ENCODE results near the gene AGAP2.
"Not testable (repeated sequence)": the region's sequence is repeated elsewhere in the genome, so short reads cannot be mapped to it uniquely, and the experiment has no call there.

AGAP2 gene

DNA sequence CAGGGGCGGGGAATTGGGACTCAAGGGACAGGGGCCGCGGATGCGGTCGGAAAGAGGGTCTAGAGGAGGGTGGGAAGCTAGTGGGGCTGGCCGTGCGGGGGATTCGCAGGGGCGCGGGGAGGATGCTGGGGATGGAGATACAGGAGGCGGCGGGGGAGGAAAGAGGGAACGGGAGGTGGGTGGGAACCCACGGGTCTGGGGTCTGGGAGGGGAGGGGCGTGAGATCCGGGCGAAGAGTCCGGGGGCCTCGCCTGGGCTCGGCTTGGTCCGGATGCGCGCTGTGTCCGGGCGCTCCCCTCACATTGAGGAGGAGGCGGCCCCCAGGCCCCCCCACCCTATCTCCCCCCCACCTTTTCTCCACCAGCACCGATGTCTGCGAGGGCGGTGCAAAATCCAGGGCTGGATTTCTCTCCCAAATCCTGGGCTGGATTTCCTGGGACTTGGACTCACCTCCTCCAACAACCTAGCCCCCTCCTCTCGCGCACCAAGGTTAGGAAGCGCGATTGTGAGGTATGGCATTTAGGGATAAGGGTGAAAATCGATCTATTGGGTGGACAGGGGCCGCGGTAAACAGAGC is at the start of gene AGAP2:
AGAP2 (minus strand) TSS at position 82 of the 577 bp plus-strand sequence. CDS start 496 bp downstream, outside the sequence.
- FAIRE-seq: no peak

DNA sequence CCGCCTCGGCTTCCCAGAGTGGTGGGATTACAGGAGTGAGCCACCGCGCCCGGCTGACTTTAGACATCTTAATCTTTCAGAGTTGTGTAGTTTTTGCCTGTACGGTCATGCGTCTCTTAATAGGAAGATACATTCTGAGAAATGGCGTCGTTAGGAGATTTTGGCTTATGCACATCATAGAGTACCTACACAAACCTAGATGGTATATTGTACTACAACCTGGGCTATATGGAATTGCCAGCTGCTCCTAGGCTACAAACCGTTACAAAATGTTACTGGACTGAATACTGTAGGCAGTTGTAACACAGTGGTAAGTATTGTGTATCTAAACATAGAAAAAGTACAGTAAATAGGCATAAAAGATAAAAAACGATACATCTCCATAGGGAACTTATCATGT is 45.3 kb upstream of the AGAP2 start:
- no peak for FAIRE-seq

DNA sequence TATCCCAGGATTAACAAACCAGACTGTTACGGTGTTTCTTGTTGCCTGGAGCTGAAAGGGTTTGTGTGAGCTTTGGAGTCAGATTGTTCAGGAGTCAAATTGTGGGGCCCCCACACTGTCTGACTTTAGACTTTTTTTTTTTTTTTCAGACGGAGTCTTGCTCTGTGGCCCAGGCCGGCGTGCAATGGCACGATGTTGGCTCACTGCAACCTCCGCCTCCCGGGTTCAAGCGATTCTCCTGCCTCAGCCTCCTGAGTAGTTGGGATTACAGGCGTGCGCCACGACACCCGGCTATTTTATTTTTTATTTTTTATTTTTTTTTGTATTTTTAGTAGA is 44.9 kb upstream of the AGAP2 start:
- no peak for FAIRE-seq

DNA sequence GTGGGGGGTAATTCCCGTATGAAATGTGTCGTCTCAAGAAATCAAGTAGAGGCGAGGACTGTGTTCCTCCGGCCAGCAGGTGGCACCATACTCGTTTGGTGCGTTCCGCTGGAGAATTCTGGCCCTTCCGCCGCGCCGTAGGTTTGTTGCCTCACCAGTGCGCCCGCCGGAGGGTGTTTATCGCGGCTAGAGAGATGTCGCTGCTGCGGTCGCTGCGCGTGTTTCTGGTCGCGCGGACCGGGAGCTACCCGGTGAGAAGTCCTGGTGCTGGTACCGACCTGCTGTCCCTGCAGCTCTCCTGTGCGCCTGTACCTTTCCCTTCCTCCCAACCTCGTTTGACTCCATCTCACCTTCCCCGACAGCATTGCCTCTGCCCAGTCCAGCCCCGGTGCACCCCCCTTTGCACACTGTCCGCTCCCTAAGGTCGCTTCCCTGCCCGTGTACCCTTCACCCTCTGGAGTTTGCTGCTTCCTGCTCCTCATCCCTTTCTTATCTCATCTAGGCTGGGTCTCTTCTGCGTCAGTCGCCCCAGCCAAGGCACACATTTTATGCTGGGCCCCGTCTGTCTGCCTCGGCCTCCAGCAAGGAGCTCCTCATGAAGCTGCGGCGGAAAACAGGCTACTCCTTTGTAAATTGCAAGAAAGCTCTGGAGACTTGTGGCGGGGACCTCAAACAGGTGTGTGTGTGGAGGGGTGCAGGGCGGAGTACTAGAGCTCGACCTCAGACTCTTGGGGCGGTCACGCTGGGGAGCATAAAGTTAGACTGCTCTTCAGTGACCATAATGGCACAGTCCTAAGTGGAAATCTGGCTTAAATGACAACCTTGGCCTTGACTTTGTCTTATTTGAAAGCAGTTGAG is 44.3 kb upstream of the AGAP2 start, which contains the start of gene TSFM:
TSFM (plus strand) TSS at position 180 of the 858 bp plus-strand sequence; CDS start at position 195, 15 bp downstream.
- no peak for FAIRE-seq

DNA sequence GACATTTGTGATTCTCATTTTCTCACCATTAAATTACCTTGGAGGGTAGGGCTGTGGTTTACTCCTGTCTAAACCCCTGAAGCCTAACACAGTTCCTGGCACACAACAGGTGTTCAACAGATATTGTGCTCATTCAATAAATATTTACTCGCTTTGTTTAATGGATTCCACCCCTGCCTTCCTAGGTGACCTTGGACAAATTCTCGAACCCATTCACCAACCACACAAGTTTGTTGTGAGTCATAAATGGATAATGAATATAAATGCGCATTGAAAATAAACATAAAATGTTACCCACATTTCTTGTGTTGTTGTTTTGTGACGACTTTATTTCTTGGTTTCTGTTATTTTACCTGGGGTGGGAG is 43.7 kb upstream of the AGAP2 start:
- FAIRE-seq: no peak

DNA sequence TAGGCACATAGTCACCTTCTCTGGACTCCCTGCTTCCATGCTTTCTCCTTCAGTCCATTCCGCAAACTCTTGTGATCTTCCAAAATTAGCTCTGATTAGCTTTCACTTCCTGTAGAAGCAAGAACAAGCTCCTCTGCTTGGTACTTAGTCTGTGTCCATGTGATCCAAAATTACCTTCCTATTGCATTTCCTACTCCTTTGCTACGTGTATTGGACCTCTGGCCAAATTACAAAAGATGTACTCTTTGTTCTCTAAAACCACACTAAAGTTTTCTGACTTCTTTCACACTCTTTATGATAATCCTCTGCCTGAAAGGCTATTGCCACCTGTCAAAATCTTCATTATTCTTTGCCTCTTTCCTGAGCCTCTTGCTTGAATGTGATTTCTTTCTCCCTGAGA is 43.3 kb upstream of the AGAP2 start:
- FAIRE-seq: no peak

DNA sequence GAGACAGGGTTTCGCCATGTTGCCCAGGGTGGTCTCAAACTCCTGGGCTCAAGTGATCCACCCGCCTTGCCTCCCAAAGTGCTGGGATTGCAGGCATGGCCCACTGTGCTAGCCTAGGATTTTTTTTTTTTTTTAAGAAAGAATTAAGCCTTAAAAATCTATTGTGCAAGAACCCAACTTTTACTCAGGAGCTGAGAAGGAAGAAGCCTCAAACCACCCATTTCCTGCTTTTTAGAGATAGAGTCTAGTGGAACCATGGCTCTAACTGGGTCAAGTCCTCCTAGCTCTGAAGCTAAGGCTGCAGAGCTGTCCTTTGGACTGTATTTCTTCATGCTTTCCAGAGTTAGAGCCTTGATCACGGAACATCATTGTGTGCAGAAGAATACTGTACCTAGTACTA is 42.7 kb upstream of the AGAP2 start:
- no peak for FAIRE-seq

DNA sequence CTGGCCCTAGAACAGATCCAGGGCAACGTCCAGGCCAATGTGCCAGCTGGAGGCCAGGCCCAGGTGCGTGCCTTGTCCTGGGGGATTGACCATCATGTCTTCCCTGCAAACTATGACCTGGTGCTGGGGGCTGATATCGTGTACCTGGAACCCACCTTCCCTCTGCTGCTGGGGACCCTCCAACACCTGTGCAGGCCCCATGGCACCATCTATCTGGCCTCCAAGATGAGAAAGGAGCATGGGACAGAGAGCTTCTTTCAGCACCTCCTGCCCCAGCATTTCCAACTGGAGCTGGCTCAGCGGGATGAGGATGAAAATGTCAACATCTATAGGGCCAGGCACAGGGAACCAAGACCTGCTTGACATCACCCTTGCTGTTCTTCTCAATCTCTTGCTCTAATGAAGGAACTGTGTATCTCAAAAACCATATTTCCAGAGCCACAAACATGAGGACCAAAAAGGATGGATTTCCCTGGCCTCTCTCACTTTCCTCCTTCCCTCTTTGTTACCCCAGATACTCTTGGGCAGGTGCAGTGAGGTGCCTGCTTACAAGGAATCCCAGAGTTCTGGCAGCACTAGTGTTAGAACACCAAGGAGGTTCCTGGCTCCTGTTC is 41.8 kb upstream of the AGAP2 start:
- FAIRE-seq: no peak

DNA sequence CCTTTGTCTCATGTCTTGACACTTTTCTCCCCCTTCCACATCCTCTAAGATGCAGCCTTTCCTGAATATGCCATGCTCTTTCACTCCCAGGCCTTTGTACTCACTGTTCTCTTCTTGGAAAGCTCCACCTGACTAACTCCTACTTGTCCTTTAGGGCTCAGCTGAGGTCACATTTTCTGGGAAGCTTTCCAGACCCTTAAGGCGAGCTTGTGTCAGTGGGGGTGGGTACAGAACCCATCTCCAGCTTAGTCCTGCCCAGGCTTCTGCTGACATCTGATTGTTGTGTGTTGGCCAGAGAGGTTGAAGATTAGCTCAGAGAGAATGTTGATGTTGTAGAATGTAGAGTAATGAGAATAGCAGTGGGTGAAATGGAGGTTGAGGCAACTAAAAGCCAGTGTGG is 41.2 kb upstream of the AGAP2 start:
- no peak for FAIRE-seq

DNA sequence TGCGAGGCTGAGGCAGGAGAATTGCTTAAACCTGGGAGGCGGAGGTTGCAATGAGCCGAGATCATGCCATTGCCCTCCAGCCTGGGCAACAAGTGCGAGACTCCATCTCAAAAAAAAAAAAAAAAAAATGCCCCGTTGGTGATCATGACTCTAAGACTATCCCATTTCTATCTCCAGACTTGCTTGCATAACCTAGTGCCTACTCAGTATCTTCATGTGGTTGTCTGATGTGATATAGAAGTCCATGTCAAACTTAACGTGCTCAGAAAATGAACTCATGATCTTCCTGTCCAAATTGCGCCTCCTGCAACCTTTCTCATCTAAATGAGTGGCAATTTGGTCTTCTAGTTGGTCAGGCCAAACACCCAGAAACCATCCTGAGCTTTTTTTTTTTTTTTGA is 39.4 kb upstream of the AGAP2 start:
- no peak for FAIRE-seq

DNA sequence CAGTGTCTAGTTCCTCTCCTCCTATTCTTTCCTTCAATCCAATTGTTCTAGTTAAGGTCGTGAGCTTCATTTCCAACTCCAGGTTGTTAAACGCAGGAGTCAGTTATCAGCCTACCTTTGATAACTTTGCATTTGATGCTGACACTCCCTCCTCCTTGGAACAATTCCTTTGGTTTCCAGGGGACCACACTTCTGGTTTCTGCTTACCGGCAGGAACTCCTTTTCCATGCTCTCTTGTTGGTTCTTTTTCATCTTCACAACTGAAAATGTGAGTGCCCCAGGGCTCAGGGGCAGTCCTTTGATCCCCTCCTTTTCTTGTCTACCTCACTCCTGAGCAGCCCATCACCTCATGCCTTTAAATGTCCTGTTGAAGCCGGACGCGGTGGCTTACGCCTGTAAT is 38.8 kb upstream of the AGAP2 start:
- FAIRE-seq: no peak

DNA sequence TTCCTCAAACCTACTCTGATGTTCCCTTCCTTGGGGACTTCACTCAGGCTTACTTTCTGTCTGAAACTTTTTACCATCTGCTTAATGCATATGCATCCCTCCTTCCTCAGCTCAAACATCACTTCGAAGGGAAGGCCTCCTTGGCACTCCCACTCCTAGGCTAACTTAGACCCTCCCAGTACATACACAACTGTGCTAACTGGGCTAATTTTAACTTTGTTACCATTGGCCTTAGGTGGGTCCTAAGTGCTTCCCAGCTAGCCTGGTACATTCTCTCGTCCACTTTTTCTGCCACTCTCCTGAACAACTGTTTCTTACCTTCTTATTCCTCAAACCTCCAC is 37.7 kb upstream of the AGAP2 start:
- no peak for FAIRE-seq

DNA sequence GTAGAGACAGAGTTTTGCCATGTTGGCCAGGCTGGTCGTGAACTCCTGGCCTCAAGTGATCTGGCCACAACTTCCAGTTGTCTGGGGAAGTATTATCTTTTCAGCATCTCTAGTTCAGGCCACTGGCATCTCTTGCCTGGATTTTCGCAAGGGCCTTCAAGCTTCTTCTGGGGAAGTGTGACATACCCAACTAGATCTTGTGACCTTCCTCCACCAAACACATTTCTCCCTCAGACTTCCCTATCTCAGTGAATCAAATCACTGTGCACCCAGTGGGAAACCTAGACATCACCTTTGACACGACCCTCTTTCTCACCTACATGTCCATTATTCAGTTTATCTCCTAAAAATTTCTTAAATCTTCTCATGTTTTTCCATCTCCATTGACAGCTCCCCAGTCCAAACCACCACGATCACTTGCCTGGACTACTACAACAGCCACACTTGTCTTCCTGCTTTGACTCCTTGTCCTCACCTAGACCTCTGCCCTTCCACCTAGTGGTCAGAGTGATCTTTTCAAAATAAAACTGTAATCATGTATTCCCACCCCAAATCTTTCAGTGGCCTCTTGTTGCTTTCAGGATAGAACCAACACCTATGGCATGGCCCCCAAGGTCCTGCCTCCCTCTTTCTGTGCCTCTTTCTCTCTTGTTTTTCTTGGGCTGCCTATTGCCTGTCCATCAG is 37.2 kb upstream of the AGAP2 start:
- FAIRE-seq: no peak

DNA sequence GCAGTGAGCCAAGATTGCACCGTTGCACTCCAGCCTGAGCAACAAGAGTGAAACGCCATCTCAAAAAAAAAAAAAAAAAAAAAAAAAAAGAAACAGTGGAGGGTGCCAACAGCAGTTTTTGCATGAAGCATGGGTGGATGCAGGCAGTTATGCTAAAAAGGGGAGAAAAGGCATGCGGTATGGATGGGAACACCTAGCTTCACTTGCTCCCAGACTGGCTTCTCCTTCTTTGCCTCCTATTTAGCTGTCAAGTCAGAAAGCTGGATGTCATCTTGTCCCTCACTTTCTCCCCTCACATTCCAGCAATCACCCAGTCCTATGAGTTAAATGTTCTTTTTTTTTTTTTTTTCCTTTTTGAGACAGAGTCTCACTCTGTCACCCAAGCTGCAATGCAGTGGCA is 36.5 kb upstream of the AGAP2 start:
- FAIRE-seq: no peak

DNA sequence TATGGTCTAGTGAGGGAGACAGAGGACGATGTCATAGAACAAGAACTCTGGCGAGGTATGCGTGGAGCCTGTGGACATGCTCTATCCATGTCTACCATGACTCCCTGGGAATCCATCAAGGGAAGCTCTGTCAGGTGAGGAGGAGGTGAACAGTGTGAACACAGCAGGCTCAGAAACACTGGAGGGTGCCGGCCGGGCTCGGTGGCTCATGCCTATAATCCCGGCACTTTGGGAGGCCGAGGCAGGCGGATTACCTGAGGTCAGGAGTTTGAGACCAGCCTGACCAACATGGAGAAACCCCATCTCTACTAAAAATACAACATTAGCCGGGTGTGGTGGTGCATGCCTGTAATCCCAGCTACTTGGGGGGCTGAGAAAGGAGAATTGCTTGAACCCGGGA is 36.1 kb upstream of the AGAP2 start:
- not testable (repeated sequence) for FAIRE-seq

DNA sequence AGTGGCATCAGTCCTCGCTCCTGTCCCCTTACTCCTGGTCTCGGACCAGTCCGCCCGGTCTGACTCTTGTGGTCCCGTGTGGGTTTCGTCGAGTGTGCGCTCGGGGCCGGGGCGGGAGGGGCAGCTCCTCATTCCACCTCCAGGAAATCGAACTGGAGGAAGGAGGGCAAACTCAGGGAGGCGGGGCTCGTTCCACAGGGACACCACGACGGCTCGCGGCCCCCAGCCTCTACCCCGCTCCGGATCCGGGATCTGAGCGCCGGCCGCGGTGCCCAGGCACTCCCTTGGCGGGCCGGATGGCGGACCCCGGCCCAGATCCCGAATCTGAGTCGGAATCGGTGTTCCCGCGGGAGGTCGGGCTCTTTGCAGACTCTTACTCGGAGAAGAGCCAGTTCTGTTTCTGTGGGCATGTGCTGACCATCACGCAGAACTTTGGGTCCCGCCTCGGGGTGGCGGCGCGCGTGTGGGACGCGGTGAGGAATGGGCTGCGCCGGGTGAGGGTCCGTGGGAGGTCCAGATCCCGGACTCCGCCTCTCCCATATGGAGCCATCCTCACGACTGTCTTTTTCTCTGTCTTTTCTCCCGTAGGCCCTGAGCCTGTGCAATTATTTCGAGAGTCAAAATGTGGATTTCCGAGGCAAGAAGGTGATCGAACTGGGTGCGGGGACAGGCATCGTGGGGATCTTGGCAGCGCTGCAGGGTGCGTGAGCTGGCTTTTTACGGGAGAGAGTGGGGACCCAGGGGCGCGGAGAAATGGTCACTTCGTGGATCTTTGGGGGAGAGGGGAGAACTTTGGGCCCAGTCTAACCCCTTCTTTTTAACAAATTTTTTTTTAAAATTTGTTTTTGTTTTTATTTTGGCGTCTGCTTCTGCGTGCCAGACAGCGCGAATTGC is 34.1 kb upstream of the AGAP2 start, which contains the start of gene EEF1AKMT3:
EEF1AKMT3 (plus strand) TSS at position 186 of the 894 bp plus-strand sequence; CDS start at position 297, 111 bp downstream.
- no peak for FAIRE-seq

DNA sequence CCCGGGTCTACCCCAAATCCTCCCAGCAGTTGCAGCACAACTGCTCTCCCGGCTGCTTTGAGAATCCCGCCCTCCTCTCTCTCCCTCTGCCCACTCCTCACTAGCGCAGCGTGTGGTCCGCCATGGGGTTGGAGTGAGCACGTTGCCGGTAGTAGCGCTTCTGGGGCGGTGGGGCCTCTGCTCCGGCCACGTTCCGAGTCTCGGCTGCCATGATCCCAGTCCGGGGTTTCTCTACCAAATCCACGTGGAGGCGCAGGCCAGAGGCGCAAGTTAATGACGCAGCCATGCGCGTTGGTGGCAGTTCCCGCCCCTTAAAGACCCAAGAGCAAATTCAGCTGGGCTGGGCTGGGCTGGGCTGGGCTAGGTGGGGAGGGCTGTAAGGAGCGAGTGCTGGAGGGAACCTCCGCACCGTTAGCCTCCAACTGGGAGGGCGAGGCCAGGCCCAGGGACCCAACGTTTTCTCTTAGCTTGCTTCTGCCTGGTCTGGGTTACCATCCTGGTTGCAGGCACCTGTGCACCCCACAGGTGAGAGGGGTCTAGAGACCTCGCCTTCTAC is 33.4 kb upstream of the AGAP2 start, which contains the start of gene METTL1:
METTL1 (minus strand) TSS at position 233 of the 556 bp plus-strand sequence; CDS start at position 211, 22 bp downstream.
- no peak for FAIRE-seq

DNA sequence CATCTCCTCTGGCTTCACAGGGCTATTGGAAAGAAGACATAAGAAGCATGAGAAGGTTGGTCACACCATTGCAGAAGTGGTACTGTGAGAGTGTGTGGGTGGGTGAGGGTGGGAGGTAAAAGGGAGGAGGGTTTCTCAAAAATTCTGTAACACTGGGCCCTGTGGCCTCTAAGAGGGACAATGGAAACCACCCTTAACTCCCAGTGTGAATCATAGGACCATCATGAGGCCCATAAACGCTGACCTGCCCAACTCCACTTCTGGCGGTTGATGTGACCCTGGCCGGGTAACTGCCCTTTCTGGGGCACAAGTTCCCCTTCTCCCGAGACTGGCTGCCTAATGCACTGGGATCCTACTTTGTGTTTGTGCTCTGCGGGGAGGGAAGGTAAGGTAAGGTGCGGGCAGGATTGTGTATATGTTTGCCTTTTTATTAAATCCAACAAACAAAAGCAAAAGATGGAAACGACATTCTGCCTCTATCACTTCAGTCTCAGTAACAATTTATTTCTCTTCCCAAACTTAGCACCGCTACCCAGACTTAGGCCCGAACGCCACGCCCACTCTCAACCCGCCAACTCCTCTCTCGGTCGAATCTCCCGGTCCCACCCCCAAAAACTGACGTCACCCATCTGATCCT is 32.8 kb upstream of the AGAP2 start:
- no peak for FAIRE-seq

DNA sequence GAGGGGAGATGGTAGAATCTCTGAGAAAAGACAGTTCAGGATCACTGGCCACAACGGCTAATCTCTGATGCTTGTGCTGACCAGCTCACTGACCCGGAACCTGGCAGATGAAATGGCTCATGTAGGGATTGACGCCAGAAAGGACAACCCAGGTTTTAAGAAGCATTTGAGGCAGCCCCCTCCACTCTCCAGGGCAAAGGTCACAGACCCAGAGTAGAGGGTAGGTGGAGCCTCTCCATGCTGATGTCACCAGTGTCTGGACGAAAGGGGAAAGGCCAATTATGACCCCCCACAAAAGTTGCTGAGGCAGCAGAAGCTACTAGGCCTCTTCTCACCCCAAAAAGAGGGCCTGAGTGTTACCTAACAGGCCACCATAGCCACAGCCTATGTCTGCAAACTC is 32.2 kb upstream of the AGAP2 start:
- FAIRE-seq: no peak

DNA sequence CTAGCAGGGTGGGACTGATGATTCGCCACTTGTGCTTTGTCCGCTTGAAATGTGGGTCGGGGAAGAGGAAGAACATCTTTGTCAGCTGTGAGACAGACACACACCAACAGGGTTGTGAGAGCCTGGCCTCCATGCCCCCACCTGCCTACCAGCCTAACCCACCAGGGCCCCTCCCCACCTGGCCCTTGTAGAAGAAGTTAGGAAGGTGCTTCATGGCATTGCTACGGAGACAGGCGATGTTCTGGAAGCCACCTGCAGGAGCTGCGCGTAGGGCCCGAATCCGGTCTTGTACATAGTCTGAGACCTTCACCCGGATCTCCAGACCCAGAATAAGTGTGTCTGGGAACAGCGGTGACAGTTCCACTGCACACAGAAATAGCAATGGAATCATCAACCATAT is 31.1 kb upstream of the AGAP2 start:
- FAIRE-seq: no peak

DNA sequence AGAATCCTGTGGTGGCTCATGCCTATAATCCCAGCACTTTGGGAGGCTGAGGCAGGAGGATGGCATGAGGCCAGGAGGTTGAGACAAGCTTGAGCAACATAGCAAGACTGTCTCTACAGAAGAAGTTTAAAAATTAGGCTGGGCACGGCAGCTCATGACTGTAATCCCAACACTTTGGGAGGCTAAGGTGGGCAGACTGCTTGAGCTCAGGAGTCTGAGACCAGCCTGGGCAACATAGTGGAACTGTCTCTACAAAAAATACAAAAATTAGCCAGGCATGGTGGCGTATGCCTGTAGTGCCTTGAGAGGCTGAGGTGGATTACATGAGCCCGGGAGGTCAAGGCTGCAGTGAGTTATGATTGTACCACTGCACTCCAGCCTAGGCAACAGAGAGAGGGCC is 29.3 kb upstream of the AGAP2 start:
- no peak for FAIRE-seq

DNA sequence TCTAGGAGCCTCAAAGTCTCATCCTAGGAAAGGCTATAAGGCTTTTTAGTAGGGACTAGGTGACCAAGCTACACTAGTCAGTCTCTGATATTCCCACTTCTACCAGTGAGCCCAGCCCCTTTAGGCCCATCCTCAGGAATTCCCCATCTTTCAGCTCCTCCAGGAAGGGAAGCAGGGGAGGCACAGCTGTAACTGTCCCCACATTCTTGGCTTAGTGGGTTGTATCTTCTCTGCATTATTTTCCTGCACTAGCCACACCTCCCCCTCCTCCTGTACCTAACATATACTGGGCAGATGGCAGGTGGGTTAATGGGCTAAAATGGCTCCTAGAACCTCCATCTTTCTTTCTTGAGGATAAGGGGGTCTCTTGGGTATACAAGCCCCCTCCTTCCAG is 28.8 kb upstream of the AGAP2 start:
- no peak for FAIRE-seq
